DMS153 treated with DMSO at 0.1 percent for 48 hours (cell line): ENCODE measurements around the gene LIMK2.
"Not testable (repeated sequence)": the region's sequence is repeated elsewhere in the genome, so short reads cannot be mapped to it uniquely, and the experiment has no call there.

Experiments used
- DNase-seq: peaks from one replicate; lab custom pipeline; 2025; ENCODE audit not compliant: unreplicated experiment; lab: John Stamatoyannopoulos, UW

The LIMK2 gene

DNA sequence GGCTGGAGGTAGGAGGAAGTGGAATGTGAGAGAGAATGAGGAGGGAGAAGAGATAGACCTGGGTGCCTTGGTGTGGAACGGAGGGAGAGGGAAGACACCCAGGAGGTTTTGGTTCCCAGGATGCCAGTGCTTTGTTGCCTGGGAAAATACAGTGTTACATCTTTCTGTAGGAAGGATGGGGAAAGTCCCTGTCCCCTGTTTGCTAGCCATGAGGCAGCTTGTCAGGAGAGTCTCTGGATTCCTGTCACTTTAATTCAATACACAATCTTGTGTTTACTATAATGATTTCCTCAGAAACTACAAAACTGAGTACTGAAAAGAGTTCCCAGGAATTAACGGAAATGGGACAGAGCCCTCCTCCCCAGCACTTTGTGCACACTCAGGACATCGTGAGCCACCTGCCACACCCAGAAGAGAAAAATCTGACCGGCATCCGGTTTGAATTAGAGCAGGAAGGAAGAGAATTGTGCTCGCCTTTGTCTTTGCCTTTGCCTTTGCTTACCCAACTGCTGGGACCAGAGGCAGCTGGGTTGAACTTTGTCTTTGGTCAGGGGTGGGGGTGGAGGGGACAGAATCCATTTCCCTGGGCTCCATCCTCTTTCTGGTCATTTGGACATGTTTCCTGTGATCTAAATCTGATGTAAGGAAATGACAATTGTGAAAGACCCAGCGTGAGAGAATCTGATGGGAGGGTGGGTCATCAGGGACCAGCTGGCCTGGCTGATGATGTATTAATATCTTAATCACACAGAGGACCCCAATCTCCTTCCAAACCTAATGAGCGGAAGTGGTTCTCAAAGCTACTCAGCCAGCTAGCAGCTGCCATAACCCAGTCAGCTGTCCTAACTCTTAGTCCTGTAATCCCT, 1.3 kb upstream of the LIMK2 start:
- DNase-seq, result peak; percentile 46

DNA sequence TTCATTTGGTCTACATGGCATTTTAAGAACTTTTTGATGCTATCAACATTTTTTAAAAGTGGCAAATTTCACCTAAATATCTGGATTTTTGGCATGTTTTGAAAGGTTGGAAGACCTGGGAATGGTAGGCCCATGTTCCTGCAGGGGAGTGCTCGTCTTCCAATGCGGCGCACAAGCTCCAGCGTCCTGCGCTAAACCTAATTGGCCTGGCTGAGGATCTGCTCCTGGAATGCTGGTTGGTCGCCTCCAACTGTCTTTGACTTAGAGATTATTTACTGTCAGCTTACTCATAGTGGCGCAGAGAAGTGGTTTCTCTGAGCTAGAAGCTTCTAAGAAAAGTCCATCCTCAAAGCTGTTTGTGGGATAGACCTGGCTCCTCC, 626 bp upstream of the LIMK2 start:
- DNase-seq, result no peak

DNA sequence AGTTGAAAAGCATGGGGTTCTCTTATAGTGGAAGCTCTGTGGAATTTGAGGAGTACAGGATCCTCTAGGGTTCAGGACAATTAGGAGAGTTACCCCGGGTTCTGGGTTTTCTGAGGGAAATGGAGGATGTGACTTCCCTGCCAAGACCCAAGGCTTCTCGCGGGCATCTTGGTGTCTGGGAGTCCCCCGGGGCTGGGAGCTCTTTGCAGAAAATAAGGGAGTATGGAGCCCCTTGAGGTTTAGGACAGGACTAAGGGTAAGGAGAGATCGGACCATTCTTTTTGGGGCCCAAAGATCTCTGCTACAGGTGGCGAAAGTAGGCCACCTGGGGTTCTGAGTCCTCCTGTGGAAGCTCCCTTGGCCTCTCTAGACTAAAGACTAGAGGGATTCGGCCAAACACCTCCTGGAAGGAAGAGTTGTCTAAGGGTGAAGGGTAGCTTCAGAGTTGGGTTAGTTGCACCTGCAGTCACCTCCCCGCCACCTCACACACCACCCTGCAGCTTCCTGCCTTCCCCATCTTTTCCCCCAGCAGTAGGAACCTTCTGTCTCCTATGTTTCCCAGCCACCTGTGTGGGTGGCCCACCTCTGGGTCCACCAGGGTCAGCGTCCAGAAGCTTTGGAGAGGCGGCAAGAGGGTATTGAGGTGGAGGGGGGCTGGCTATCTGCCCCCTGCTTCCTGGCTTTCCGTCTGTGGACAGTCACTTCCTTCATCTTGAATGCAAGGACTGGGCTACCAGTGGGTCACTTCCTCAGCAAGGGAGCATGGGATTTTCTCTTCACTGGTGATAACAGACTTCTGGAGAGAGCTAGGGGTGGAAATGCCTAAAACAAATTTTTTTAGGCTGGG, 908 bp downstream of the LIMK2 start:
- no peak for DNase-seq

DNA sequence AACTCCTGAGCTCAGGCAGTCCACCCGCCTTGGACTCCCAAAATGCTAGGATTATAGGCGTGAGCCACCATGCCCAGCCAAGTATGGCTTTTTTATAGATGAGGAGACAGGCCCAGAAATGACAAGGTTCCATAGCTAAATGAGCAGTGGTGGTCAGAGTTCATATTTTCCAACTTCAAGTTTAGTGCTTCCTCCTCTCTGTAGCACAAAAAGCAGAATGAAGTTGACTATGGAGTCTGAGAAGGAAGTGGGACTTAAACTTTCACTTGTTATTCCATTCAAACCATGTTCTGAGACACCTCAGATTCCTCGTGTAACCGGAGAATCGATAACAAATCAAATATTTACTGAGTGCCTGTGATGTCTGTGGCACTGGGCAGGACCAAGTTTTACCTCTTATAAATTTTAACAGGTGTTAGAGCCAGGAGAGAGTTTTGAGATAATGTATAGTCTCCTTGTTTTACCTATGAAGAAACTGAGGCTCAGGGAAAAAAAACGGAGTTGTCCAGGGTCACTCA, 3.0 kb downstream of the LIMK2 start:
- no peak for DNase-seq

DNA sequence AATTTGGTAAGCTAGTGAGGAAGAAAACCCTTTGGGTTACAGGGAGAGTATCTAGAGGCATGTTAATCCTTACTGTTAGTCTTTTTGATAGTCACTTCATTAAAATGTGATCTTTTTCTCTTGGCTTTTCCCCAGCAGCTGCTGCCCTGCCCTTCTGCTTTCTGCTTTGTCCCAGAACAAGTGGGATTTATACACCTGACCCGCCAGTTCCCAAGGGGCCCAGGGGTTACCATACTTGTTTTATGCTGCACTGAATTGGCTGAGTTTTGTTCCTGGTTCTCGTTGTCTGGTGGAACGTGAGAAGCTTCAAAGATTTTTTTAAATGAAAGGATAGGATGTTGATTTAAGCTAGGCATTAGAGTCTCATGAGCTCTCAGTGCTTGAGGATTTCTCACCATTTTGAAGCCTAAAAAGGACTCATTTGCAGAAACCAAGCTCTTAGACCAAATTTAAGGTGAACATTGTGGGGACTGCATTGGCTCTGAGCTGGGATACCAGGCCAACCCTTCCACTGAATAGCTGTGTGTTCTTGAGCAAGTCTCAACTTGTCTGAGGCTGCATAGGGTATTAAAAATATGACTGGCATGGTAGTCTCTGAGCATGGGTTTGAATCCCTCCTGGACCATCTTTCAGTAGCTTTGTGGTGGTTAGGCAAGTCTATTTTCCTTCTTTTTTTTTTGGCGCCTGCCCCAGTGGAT, 6.6 kb downstream of the LIMK2 start:
- DNase-seq, result no peak

DNA sequence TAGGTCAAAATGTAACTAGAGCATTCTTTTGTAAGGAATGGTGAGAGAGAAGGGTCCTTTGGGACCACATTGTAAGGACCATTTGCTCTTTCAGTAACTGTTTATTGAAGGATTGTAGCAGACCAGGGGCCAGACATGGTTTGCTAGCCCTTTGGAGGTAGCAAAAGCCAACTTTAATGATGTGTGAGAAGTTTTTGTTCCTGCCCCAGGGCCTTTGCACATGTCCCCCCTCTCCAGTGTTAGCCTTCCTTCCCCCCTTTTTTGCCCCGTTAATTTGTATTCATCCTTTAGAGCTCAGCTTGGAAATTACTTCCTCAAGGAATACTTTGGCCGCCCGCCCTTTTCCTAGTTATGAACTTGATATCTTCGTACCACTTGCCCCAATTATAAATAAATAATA, 9.0 kb downstream of the LIMK2 start:
- DNase-seq, result no peak

DNA sequence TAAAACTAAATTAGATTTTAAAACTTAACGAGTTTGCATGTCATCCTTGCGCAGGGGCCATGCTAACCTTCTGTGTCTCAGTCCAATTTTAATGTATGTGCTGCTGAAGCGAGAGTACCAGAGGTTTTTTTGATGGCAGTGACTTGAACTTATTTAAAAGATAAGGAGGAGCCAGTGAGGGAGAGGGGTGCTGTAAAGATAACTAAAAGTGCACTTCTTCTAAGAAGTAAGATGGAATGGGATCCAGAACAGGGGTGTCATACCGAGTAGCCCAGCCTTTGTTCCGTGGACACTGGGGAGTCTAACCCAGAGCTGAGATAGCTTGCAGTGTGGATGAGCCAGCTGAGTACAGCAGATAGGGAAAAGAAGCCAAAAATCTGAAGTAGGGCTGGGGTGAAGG, 10.6 kb downstream of the LIMK2 start:
- DNase-seq, result no peak

DNA sequence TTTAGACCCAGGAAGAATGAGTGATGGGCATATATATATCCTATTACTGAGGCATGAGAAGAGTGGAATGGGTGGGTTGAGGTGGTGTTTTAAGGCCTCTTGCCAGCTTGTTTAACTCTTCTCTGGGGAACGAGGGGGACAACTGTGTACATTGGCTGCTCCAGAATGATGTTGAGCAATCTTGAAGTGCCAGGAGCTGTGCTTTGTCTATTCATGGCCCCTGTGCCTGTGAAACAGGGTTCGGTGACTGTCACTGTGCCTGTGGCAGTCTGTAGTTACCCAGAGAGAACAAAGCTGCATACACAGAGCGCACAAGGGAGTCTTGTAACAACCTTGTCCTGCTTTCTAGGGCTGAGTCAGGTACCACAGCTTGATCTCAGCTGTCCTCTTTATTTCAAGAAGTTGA, 11.7 kb downstream of the LIMK2 start:
- no peak for DNase-seq

DNA sequence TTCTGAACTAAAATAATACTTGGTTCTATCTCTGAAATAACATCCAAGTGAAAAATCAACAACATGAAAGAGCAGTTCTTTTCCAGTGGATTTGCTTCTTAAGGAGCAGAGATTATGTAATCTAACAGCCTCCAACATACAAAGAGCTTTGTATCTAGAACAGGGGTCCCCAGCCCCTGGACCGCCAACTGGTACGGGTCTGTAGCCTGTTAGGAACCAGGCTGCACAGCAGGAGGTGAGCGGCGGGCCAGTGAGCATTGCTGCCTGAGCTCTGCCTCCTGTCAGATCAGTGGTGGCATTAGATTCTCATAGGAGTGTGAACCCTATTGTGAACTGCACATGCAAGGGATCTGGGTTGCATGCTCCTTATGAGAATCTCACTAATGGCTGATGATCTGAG, 12.6 kb downstream of the LIMK2 start:
- DNase-seq, result not testable (repeated sequence)

DNA sequence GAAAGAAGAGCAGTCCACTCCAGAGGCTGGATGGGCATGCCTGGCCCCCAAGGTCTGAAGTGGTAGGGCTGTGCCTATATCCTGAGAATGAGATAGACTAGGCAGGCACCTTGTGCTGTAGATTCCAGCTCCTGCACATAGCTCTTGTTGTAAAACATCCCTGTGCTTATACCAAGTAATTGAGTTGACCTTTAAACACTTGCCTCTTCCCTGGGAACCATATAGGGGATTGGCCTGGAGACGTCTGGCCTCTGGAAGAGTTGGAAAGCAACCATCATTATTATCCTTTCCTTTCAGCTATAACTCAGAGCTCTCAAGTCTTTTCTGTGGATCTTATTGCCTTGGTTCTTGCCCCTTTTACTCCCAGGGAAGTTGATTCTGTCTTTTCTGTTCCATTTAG, 15.1 kb downstream of the LIMK2 start:
- DNase-seq, result no peak

DNA sequence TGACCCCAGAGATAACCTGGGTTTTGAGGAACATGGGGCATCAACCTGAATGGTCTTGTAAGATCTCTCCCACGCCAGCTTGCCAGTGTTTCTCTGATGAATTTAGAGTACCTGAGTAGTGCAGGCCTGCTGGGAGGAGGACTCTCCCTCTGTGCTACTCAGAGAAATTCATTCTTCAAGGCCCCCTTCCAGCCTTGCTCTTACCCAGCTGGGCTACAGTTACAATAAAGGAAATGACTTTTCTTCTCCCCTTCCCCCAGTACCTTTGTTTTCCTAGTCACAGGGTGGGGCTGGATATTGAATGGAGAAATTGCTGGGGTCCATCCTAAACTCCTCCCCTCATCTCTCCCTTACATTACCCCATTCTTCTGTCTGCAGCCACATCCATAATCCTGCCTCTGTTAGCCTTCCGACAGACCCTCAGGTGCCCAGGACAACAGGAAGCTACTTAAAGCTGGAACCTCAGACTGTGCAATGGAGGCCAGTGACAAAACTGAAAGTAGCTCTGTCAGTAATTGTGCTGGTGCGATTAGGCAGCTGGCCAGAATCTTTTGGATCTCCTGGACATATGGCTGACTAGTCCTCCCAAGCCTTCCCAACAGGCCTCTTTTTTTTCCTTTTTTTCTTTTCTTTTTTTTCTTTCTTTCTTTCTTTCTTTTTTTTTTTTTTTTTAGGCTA, 17.4 kb downstream of the LIMK2 start:
- peak; percentile 14 for DNase-seq

DNA sequence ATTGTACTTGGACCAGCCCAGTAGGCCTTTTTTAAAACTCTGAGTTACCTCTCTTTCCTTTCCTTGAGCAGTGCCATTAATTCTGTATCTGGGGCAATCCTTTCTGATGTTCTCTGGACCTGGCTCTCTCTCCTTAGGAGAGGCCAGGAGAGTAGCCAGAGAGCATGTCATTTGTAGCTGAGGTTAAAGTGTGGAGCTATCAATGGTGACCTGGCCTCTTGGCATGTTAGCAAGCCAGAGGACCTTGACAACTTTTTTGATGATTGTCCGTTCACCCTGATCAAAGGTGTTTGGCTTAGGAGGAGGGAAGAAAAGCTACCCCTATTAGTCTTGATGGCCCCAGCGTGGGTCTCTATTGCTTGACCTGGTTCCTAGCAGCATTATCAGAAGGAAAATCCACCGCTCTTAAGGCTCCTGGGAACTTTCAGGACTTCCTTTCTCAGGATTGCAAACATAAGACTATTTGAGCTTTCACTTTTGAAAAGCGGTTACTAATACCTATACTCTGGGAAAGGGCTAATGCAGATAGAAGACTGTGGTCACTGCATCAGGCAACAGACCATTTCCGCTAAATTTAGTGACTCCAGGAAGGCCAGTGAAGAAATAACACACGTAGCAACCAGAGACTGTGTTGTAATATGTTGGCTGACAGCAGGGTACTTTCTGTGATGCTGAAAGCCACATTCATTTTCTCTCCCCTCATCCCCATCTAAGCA, 18.2 kb downstream of the LIMK2 start:
- DNase-seq, result no peak

DNA sequence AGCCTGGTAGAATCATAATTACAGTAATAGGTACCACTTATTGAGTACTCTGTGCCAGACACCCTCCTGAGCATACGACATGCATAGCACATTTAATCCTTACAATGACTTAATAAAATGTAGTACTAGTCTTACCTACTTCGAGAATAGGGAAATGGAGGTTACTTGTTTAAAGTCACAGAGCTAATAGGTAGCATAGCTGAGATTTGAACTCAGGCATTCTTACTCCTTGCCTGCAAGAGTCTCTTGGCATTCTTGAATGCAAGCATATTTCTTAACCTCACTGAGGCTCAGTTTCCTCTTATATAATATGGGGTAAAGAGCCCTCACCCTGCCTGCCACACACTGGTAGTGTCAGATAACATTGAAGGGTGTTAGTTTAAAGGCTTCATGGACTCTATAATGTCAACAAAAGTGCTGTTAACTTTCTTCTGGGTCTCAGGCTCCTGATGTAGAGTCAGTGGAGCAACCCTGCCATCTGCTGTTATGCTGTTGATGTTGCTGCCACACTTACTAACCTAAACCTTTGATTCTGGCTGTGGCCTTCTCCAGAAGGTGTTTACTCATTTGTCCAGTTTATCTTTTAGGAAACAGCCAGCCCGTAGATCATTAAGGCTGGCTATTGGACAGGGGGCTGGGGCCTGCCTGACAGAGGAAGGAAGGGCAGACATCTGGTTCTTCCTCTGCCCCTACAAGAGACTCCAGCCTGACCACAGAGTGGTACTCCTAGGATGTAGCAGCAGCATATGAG, 18.9 kb downstream of the LIMK2 start:
- no peak for DNase-seq

DNA sequence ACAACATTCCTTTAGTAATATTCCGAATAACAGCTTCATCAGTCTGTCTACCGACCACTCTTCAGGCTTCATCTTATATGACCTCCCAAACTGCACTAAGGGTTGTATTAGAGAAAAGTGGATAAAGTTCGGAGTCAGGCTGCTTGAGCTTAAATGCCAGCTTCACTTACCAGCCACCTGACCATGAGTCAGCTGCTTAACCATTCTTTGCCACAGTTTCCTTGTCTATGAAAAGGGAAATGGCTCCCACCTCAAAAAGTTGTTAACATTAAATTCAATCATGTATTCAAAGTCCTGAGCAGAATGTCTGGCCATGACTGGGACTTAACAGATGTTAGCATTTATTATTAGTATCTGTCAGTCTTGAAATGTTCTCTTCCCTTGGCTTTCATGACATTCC, 20.9 kb downstream of the LIMK2 start:
- no peak for DNase-seq

DNA sequence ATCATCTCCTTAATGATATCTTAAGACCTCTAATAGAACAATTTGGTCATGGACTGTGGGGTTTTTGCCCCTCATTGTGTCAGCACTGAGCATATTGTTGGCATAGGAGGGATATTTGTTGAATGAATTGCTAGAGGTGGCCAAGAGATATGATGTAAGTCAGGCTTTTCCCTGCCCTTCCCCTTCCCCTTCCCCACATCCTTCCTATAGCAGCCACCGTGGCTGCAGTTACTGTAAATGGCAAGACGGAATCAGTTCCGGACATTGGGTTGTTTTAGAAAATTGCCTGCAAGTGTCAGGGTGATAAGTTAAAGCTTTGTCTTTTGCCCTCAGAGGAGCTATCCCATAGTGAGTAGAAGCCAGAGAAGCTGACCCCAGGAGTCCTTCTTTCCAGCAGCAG, 23.0 kb downstream of the LIMK2 start:
- no peak for DNase-seq

DNA sequence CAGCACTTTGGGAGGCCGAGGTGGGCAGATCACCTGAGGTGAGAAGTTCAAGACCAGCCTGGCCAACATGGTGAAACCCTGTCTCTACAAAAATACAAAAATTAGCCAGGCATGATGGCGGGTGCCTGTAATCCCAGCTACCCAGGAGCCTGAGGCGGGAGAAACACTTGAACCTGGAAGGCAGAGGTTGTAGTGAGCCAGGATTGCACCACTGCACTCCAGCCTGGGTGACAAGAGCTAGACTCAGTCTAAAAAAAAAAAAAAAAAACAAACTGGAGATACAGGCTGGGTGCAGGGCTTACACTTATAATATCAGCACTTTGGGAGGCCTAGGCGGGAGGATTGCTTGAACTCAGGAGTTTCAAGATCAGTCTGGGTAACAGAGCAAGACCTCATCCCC, 23.9 kb downstream of the LIMK2 start:
- not testable (repeated sequence) for DNase-seq

DNA sequence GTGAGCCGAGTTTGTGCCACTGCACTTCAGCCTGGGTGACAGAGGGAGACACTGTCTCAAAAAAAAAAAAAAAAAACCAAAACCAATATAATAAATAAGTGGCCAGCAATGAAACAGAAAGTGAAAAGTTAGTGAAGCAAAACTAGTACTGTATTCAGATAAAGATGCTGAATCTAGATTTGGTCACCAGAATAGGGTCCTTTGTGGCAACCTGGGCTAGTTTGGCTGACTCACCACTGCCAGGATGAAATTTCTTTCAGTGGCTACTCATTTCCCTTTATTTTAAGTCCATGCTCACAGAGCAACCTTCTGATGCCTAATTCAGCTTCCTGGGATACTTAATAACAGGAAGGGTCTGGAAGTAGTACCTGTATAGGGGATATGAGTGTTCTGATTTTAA, 26.0 kb downstream of the LIMK2 start:
- no peak for DNase-seq

DNA sequence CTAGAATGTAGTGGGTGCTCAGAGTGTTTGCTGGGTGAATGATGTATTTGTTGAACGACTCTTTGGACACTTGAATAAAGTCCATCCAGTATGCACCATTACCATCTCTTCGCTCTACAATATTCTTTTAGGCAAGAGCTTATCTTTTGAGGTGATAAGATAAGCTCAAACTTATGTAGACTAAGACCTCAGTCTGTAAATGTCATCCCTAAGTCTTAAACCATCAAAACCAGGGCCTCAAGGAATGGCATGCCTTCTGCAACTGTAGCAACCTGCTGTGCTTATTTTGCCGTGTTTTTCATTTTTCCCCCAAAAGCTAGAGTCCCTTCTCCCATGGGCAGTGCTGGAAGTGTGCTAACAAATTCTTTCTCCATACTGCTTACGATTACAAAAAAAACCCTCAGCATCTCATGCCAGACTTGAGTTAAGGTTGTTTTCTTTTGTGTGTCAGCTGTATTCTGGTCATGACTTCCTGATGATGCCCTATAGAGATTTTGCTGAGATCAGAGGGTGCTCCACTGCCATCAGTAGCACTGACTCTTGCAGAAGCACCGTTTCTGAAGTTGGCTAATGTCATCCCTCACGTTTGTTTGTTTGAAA, 27.8 kb downstream of the LIMK2 start:
- no peak for DNase-seq

DNA sequence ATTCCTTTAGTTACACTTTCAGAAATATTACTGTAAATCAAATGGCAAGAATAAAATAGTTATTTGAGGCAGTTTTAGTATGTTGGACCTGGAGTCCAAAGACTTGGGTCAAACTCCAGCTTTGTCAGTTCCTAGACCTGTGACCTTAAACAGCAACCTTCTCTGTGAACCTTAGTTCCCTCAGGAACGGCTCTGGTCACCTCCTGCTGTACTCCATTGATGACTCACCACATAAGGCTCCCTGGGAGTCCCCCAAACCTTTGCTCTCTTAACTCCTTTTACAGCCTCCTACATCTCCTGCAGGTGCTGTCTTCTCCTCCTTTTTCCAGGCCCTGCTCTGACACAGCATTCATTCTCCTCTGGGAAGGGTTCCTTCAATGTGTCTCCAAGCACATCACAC, 29.1 kb downstream of the LIMK2 start:
- DNase-seq, result no peak
